GM19240 (cell line): ENCODE data around the gene RNF187.
A peak's percentile ranks its signal among the peaks of the same experiment; 100 is the strongest.
"Not testable (repeated sequence)": the region's sequence is repeated elsewhere in the genome, so short reads cannot be mapped to it uniquely, and the experiment has no call there.

Experiments used
- DNase-seq: peaks from one replicate; pipeline ENCODE4 v3.0.0; 2011; ENCODE audit warnings: low spot score; ENCODE audit not compliant: insufficient read length

RNF187 gene

GRCh38 chr1:228486596-228487335 lies 416 bp upstream of the RNF187 start:
- DNase-seq: peak; percentile 42

GRCh38 chr1:228488125-228488817 lies 1.1 kb downstream of the RNF187 start:
- DNase-seq: no peak

GRCh38 chr1:228488818-228489674 lies 1.9 kb downstream of the RNF187 start:
- DNase-seq: no peak

GRCh38 chr1:228490120-228491078 lies 3.2 kb downstream of the RNF187 start:
- no peak for DNase-seq

GRCh38 chr1:228493141-228494043 lies 6.2 kb downstream of the RNF187 start:
- no peak for DNase-seq

- DNase-seq: no peak
These were observed 6.8 kb downstream of the RNF187 start for GRCh38 chr1:228494044-228494353.

- DNase-seq: no peak
These were observed 7.2 kb downstream of the RNF187 start for GRCh38 chr1:228494391-228494790.

- no peak for DNase-seq
These were observed 8.0 kb downstream of the RNF187 start for GRCh38 chr1:228494970-228495853.

GRCh38 chr1:228496084-228496483 lies 8.9 kb downstream of the RNF187 start:
- no peak for DNase-seq

GRCh38 chr1:228496494-228496893 lies 9.3 kb downstream of the RNF187 start:
- DNase-seq: no peak

- DNase-seq: no peak
These were observed 10.0 kb downstream of the RNF187 start for GRCh38 chr1:228497206-228497605.

GRCh38 chr1:228497817-228498216 lies 10.6 kb downstream of the RNF187 start:
- no peak for DNase-seq

- no peak for DNase-seq
These were observed 13.1 kb downstream of the RNF187 start for GRCh38 chr1:228500143-228500734.

GRCh38 chr1:228500901-228501871 lies 14.0 kb downstream of the RNF187 start:
- DNase-seq: peak; percentile 85

- no peak for DNase-seq
These were observed 15.3 kb downstream of the RNF187 start for GRCh38 chr1:228502522-228502921.

GRCh38 chr1:228505944-228506343 lies 18.8 kb downstream of the RNF187 start:
- DNase-seq: not testable (repeated sequence)

- no peak for DNase-seq
These were observed 20.9 kb downstream of the RNF187 start for GRCh38 chr1:228507961-228508652.
